Choroid plexus epithelial cell (primary cell): Measurements from ENCODE around the gene CNIH3.

Source experiments
- DNase-seq: peaks from one replicate; pipeline ENCODE4 v3.0.0-alpha.2; 2010; ENCODE audit warnings: low read depth
- H3K4me3 ChIP-seq: 2 replicates; pipeline ENCODE4 v1.5.1; 2011; ENCODE audit warnings: low read depth, mild to moderate bottlenecking, control low read depth, low read length, moderate library complexity
- CTCF ChIP-seq: conservative IDR thresholded peaks from 2 replicates; pipeline ENCODE4 v1.5.1; 2011; ENCODE audit warnings: low read depth, mild to moderate bottlenecking, control low read depth, inconsistent platforms, low read length, moderate library complexity

CNIH3 gene

GRCh38 chr1:224623310-224623714 lies 7.2 kb downstream of the CNIH3 start:
- no peak overlapping the region for H3K4me3 ChIP-seq
- no peak for TF ChIP-seq CTCF
- peak; percentile 68 for DNase-seq

GRCh38 chr1:224623743-224624333 lies 7.7 kb downstream of the CNIH3 start:
- no peak for TF ChIP-seq CTCF
- H3K4me3 ChIP-seq: no peak overlapping the region
- DNase-seq: peak; percentile 94

- no peak for TF ChIP-seq CTCF
- DNase-seq: no peak
- H3K4me3 ChIP-seq: no peak overlapping the region
Measured at GRCh38 chr1:224624432-224624831, 8.3 kb downstream of the CNIH3 start.

GRCh38 chr1:224626042-224626441 lies 9.9 kb downstream of the CNIH3 start:
- no peak for TF ChIP-seq CTCF
- no peak overlapping the region for H3K4me3 ChIP-seq
- DNase-seq: peak; percentile 71

- no peak overlapping the region for H3K4me3 ChIP-seq
- no peak for TF ChIP-seq CTCF
- DNase-seq: no peak
Measured at GRCh38 chr1:224629965-224630364, 13.8 kb downstream of the CNIH3 start.

GRCh38 chr1:224631462-224632115 lies 15.5 kb downstream of the CNIH3 start:
- peak; percentile 59 for DNase-seq
- H3K4me3 ChIP-seq: no peak overlapping the region
- no peak for TF ChIP-seq CTCF

GRCh38 chr1:224632381-224632871 lies 16.3 kb downstream of the CNIH3 start:
- peak; percentile 78 for DNase-seq
- TF ChIP-seq CTCF: no peak
- no peak overlapping the region for H3K4me3 ChIP-seq
